ENCODE measurements around the gene C10orf120. TPM values are rescaled to one million over a fixed set of nuclear protein-coding genes. Genes with fewer than 3 reads are reported as not detected.

Gene C10orf120
- polyA plus RNA-seq, 3 donors = not detected

- Mint-ChIP-seq H3K4me1 (no peaks in the 10 kb centered on the region), H3K36me3 (no peaks in the 10 kb centered on the region), H3K27me3 (ENCODE audit: low read depth in 3 of 3) (peaks cover 0 to 5% (median 4%) of the 10 kb centered on the region in 3 donors), H3K9me3 (peaks cover 0 to 2% (median 0%) of the 10 kb centered on the region in 7 donors), H3K4me3 (no peak overlapping the region), H3K27ac (no peak overlapping the region)
- Histone ChIP-seq H3K36me3 (replicated peaks in 1 of 2; ENCODE audit: control insufficient read depth in 1 of 2, insufficient read depth in 2 of 2, low read length in 2 of 2) (no peaks in the 10 kb centered on the region), H2AFZ (ENCODE audit: insufficient read depth, low read depth, low read length, poor library complexity, severe bottlenecking) (no peak overlapping the region), H3K4me2 (replicated peaks; ENCODE audit: extremely low read depth, low read length, poor library complexity, severe bottlenecking) (no peak overlapping the region), H3K79me2 (ENCODE audit: insufficient read depth, low read length) (no peaks in the 10 kb centered on the region), H3K4me1 (ENCODE audit: control insufficient read depth in 1 of 2, insufficient read depth in 2 of 2, low read length in 2 of 2) (no peaks in the 10 kb centered on the region), H3K4me3 (replicated peaks in 1 of 3; ENCODE audit: low read depth in 2 of 3, low read length in 3 of 3) (no peak overlapping the region), H3K9me3 (replicated peaks in 1 of 2; ENCODE audit: control insufficient read depth in 1 of 2, insufficient read depth in 1 of 2, low read length in 2 of 2) (no peaks in the 10 kb centered on the region), H4K20me1 (ENCODE audit: insufficient read depth, low read length) (no peaks in the 10 kb centered on the region), H3K27me3 (ENCODE audit: control insufficient read depth in 2 of 2, insufficient read depth in 2 of 2, low read length in 2 of 2) (no peaks in the 10 kb centered on the region), H3K9ac (ENCODE audit: insufficient read depth, low read length, poor library complexity, severe bottlenecking) (no peak overlapping the region), H3K27ac (ENCODE audit: low read depth in 1 of 2, low read length in 2 of 2) (no peak overlapping the region)
- intact Hi-C loops (cut with micrococcal nuclease) = no loop called here
- no peak for TF ChIP-seq CTCF (IDR thresholded peaks at IDR 0.05)
- DNase-seq = no peak
- 71% methylated on average over 1 of the region's 7 CpGs for WGBS (ENCODE audit: insufficient coverage)
Measured at GRCh38 chr10:122665329-122665860, 34.3 kb downstream of the C10orf120 start.

- Histone ChIP-seq H3K4me3 (replicated peaks in 1 of 3; ENCODE audit: low read depth in 2 of 3, low read length in 3 of 3) (no peak overlapping the region), H3K27ac (ENCODE audit: low read depth in 1 of 2, low read length in 2 of 2) (no peak overlapping the region), H3K9ac (ENCODE audit: insufficient read depth, low read length, poor library complexity, severe bottlenecking) (no peak overlapping the region), H3K4me1 (ENCODE audit: control insufficient read depth in 1 of 2, insufficient read depth in 2 of 2, low read length in 2 of 2) (no peaks in the 10 kb centered on the region), H3K9me3 (replicated peaks in 1 of 2; ENCODE audit: control insufficient read depth in 1 of 2, insufficient read depth in 1 of 2, low read length in 2 of 2) (no peaks in the 10 kb centered on the region), H2AFZ (ENCODE audit: insufficient read depth, low read depth, low read length, poor library complexity, severe bottlenecking) (no peak overlapping the region), H3K36me3 (replicated peaks in 1 of 2; ENCODE audit: control insufficient read depth in 1 of 2, insufficient read depth in 2 of 2, low read length in 2 of 2) (no peaks in the 10 kb centered on the region), H3K4me2 (replicated peaks; ENCODE audit: extremely low read depth, low read length, poor library complexity, severe bottlenecking) (no peak overlapping the region), H4K20me1 (ENCODE audit: insufficient read depth, low read length) (no peaks in the 10 kb centered on the region), H3K27me3 (ENCODE audit: control insufficient read depth in 2 of 2, insufficient read depth in 2 of 2, low read length in 2 of 2) (no peaks in the 10 kb centered on the region), H3K79me2 (ENCODE audit: insufficient read depth, low read length) (no peaks in the 10 kb centered on the region)
- WGBS (ENCODE audit: insufficient coverage) = 86% methylated on average over 7 of the region's 8 CpGs
- Mint-ChIP-seq H3K9me3 (peaks cover 0 to 2% (median 0%) of the 10 kb centered on the region in 7 donors), H3K27ac (no peak overlapping the region), H3K36me3 (no peaks in the 10 kb centered on the region), H3K4me1 (no peaks in the 10 kb centered on the region), H3K27me3 (ENCODE audit: low read depth in 3 of 3) (peaks cover 0 to 5% (median 4%) of the 10 kb centered on the region in 3 donors), H3K4me3 (no peak overlapping the region)
- no peak for DNase-seq
- TF ChIP-seq CTCF (IDR thresholded peaks at IDR 0.05) = no peak
- intact Hi-C loops (cut with micrococcal nuclease) = no loop called here
Measured at GRCh38 chr10:122664501-122664900, 35.1 kb downstream of the C10orf120 start.
